ENCODE measurements around the gene MED27.
A peak's percentile ranks its signal among the peaks of the same experiment; 100 is the strongest.

Gene MED27

DNA sequence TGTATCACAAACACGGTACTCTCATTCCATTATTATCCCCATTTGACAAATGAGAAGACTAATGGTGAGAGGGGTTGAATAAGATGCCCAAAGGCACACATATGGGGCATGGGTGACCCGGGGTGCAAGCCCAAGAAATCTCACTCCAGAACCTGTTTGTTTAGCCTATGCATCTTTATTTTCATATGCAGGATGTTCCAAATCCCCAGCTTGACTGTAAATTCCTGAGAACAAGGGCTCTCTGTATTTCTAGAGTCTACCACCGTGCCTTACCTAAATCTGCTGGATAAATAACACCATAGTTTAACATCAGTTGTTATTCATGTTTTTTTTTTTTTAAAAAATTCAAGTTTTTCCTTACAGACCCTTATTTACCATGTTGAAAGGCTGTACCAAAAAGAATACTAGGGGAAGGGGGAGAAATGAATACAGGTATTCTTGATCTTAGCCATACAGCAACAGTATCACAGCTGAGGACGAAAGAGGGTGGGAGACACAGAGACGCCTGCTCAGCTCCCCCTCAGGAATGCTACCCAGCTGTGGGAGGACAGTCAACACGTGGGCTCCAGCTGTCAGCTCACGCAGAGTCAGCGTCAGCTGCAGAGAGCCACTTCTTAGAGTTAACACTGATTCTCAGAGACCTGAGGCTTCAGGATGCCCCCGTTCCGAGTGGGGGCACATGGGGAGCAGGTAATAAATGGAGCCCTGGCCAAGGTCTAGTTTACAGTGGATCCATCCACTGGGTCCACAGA is 86.6 kb downstream of the MED27 start:
- peaks cover 4% of the 10 kb centered on the region for H3K4me1 Mint-ChIP-seq (ENCODE audit: low read depth)
- H3K36me3 Mint-ChIP-seq (ENCODE audit: low read depth) = peaks cover 27% of the 10 kb centered on the region
- H3K4me3 Mint-ChIP-seq = no peak overlapping the region
- H3K27me3 Mint-ChIP-seq = no peaks in the 10 kb centered on the region
- no peaks in the 10 kb centered on the region for H3K9me3 Mint-ChIP-seq
- no peak overlapping the region for H3K27ac Mint-ChIP-seq

GRCh38 chr9:131987232-131987631 is 92.4 kb downstream of the MED27 start:
- H3K9me3 Mint-ChIP-seq = no peaks in the 10 kb centered on the region

DNA sequence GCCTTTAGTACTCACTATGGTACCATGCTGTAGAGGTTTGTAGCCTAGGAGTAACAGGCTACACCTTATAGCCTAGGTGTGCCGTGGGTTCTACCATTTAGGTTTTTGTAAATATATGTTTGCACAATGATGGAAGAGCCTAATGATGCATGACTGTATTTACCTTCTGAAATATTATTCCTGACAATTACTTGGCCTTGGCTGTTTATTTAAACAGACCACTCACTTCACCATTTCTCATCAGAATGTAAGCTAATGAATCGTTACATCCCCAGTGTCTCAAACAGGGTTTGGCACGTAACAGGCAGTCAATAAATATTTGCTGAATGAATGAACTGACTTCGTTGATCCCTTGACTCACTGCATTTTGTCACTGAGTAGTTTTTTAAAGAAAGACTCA is 93.1 kb downstream of the MED27 start:
- Mint-ChIP-seq H3K4me1 (ENCODE audit: low read depth) (peaks cover 21% of the 10 kb centered on the region), H3K27me3 (no peaks in the 10 kb centered on the region), H3K27ac (no peak overlapping the region), H3K4me3 (no peak overlapping the region), H3K36me3 (ENCODE audit: low read depth) (peaks cover 9% of the 10 kb centered on the region), H3K9me3 (no peaks in the 10 kb centered on the region)

More at GRCh38 chr9:131987232-131987631, 92.4 kb downstream of the MED27 start:
- peaks cover 5% of the 10 kb centered on the region for H3K36me3 Mint-ChIP-seq (ENCODE audit: low read depth)
- no peaks in the 10 kb centered on the region for H3K27me3 Mint-ChIP-seq
- H3K27ac Mint-ChIP-seq = no peak overlapping the region
- H3K4me1 Mint-ChIP-seq (ENCODE audit: low read depth) = peaks cover 21% of the 10 kb centered on the region
- H3K4me3 Mint-ChIP-seq = no peak overlapping the region

- H3K4me1 Mint-ChIP-seq (ENCODE audit: low read depth) = peaks cover 21% of the 10 kb centered on the region
- H3K36me3 Mint-ChIP-seq (ENCODE audit: low read depth) = peaks cover 9% of the 10 kb centered on the region
Observed at GRCh38 chr9:131986089-131986488, 93.6 kb downstream of the MED27 start.

DNA sequence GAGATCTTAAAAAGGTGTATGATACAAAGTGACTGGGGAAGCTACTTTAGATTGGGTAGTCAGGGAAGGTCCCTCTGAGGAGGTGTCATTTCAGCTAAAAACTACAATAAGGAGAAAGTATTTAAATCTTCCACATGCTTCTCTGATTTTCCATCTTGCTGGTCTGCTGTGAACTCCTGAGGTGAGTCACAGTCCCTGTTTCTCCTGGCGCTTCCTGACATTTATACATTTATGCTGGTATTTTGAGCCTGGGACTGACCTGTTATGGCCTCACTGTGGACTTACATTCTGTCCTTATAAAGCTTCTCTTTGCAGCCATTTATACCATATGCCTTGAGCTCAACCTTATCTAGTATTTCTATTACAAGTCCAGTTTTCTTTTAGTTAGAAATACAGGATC is 95.1 kb downstream of the MED27 start:
- peaks cover 9% of the 10 kb centered on the region for H3K36me3 Mint-ChIP-seq (ENCODE audit: low read depth)
- peak overlapping the region; percentile 5 for H3K27ac Mint-ChIP-seq
- no peaks in the 10 kb centered on the region for H3K9me3 Mint-ChIP-seq
- peaks cover 21% of the 10 kb centered on the region for H3K4me1 Mint-ChIP-seq (ENCODE audit: low read depth)
- H3K27me3 Mint-ChIP-seq = no peaks in the 10 kb centered on the region
- H3K4me3 Mint-ChIP-seq = no peak overlapping the region

More at GRCh38 chr9:131986089-131986488, 93.6 kb downstream of the MED27 start:
- no peak overlapping the region for H3K27ac Mint-ChIP-seq
- H3K9me3 Mint-ChIP-seq = no peaks in the 10 kb centered on the region
- no peak overlapping the region for H3K4me3 Mint-ChIP-seq
- H3K27me3 Mint-ChIP-seq = no peaks in the 10 kb centered on the region

GRCh38 chr9:131982671-131983239 is 96.9 kb downstream of the MED27 start:
- no peaks in the 10 kb centered on the region for H3K9me3 Mint-ChIP-seq
- H3K4me3 Mint-ChIP-seq = no peak overlapping the region
- H3K36me3 Mint-ChIP-seq (ENCODE audit: low read depth) = peaks cover 9% of the 10 kb centered on the region
- peaks cover 24% of the 10 kb centered on the region for H3K4me1 Mint-ChIP-seq (ENCODE audit: low read depth)
- no peaks in the 10 kb centered on the region for H3K27me3 Mint-ChIP-seq
- no peak overlapping the region for H3K27ac Mint-ChIP-seq

DNA sequence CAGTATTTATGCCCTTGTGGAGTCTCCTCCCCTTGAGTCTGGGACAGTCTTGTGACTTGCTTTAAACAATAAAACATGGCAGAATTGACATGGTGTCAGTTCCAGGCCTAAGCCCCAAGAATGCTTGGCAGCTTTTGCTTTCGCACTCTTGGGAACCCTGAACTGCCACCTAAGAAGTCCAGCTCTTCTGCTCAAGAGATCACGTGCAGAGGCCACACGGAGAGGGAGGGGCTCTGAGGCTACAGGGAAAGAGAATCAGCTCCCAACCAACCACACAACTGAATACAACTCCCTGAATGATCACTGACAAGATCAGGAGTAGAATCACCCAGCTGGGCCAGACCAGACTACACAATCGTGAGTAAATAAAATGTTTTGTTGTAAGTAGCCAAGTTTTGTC is 97.6 kb downstream of the MED27 start:
- no peaks in the 10 kb centered on the region for H3K9me3 Mint-ChIP-seq
- no peaks in the 10 kb centered on the region for H3K27me3 Mint-ChIP-seq
- H3K27ac Mint-ChIP-seq = no peak overlapping the region
- H3K36me3 Mint-ChIP-seq (ENCODE audit: low read depth) = peaks cover 7% of the 10 kb centered on the region
- peaks cover 25% of the 10 kb centered on the region for H3K4me1 Mint-ChIP-seq (ENCODE audit: low read depth)
- H3K4me3 Mint-ChIP-seq = no peak overlapping the region

DNA sequence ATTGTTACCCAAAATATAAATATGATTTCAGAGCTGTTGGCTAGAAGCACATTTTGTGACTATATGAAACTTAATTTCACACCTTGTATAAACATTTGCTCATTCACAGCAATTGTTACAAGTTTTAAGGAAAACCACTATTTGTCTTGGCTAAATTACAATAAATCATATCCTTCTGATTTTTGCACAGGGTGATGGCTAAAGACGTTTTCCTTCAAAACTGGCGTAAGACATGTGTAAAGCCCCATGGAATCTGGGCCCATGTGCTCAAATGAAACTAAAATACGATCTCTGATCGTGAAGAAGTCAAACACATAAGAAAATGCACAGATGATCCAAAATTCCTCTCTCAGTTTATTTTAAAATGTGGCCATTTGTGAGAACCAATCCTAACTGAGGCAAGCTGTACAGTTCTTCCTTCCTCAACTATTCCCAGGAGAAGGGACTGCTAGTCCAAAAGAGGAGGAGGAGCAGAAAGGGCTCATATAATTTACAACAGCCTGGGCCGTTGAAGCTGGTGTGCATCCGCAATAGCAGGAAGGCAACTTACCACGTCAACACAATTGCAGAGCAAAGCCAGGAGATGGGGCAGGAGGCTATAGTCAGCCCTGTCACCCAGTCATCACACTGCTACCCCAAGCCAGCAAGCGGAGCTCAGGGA is 98.4 kb downstream of the MED27 start:
- Mint-ChIP-seq H3K27ac (no peak overlapping the region), H3K36me3 (ENCODE audit: low read depth) (peaks cover 4% of the 10 kb centered on the region), H3K4me3 (no peak overlapping the region), H3K4me1 (ENCODE audit: low read depth) (peaks cover 25% of the 10 kb centered on the region), H3K9me3 (no peaks in the 10 kb centered on the region), H3K27me3 (no peaks in the 10 kb centered on the region)

- H3K27me3 Mint-ChIP-seq = no peaks in the 10 kb centered on the region
- H3K36me3 Mint-ChIP-seq (ENCODE audit: low read depth) = peaks cover 4% of the 10 kb centered on the region
- no peak overlapping the region for H3K27ac Mint-ChIP-seq
- no peak overlapping the region for H3K4me3 Mint-ChIP-seq
- no peaks in the 10 kb centered on the region for H3K9me3 Mint-ChIP-seq
- H3K4me1 Mint-ChIP-seq (ENCODE audit: low read depth) = peaks cover 25% of the 10 kb centered on the region
Observed at GRCh38 chr9:131980267-131981016, 99.2 kb downstream of the MED27 start.

DNA sequence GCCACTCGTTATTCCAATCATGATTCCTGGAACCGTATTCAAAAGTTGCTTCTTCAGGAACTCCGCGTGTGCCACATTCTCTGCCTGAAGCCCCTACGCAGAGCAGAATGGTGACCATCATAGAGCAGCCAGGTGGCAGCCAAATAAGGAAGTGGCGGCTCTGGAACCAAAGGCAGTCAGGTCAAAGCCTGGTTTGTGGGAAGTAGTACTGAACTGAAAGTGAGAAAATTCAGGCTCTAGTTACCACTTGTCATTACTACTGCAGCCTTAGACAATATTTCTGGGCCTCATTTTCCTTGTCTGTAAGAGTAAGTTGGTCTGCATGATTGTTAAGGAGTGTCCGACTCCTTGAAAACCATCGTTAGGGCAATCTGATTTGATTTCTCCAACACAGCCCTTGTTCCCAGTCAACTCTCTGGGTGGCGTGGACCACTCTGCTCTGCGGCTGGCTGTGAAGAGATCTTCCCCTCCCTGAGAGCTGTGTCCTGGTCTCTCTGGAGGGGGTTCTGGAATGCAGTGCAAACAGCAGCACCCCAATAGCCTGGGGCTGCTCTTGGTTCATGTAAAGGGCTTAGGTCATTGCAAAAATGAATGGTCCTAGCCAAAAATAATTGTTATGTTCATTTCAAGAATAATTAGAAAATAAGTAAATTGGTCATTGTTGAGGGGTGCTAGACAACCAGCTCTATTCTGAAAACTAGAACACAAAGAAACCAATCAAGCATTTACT is 102.4 kb downstream of the MED27 start:
- Mint-ChIP-seq H3K27ac (no peak overlapping the region), H3K36me3 (ENCODE audit: low read depth) (peaks cover 21% of the 10 kb centered on the region), H3K4me1 (ENCODE audit: low read depth) (peaks cover 5% of the 10 kb centered on the region), H3K4me3 (no peak overlapping the region), H3K27me3 (no peaks in the 10 kb centered on the region), H3K9me3 (no peaks in the 10 kb centered on the region)

DNA sequence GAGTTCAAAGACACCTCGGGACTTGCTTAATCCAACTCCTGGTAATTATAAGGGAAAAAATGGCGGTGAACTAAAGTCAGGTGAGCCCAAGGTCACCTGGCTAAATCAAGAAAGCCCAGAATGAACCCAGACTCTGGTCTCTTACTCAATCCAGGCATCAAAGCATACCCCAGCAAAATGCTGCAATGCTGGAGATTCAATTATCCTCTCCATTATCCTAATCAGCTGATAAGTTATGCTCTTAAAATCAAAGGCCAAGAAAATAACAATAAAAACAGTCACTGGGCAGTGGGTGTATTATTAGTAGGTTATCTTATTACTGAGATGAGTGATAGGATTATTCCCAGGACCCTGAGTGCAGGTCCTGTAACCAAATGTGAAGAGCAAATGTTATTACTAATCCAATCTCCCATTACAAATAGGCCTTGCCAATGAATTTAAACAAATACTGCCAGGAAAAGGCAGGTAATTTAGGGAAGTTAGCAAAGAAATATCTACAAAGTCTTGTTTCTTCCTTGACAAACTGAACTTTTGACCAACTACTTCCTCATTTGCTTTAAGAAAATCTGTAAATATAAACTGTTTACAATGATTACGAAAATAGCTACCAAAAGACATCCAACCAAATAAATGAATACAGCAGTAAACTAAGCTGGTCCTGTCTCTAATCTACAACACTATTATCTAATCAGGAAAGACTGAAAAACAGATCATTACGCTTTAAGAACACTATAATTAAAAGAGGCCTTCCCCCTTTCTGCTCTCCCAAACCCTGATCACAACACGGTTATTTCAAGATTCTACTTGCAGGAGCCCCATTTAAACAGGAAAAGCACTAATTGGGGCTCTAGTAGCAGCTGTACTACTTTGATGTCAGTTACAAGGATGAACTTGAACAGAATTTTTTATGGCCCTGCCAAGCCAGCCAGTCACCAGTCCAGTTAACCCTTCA is 103.2 kb downstream of the MED27 start:
- H3K27me3 Mint-ChIP-seq = no peaks in the 10 kb centered on the region
- peaks cover 5% of the 10 kb centered on the region for H3K4me1 Mint-ChIP-seq (ENCODE audit: low read depth)
- H3K9me3 Mint-ChIP-seq = no peaks in the 10 kb centered on the region
- no peak overlapping the region for H3K4me3 Mint-ChIP-seq
- peaks cover 20% of the 10 kb centered on the region for H3K36me3 Mint-ChIP-seq (ENCODE audit: low read depth)
- H3K27ac Mint-ChIP-seq = no peak overlapping the region

GRCh38 chr9:131972889-131973288 is 106.8 kb downstream of the MED27 start:
- Mint-ChIP-seq H3K4me1 (ENCODE audit: low read depth) (peaks cover 3% of the 10 kb centered on the region), H3K4me3 (no peak overlapping the region), H3K27ac (no peak overlapping the region), H3K36me3 (ENCODE audit: low read depth) (peaks cover 20% of the 10 kb centered on the region), H3K9me3 (no peaks in the 10 kb centered on the region), H3K27me3 (no peaks in the 10 kb centered on the region)

GRCh38 chr9:131971482-131972074 is 108.1 kb downstream of the MED27 start:
- no peak overlapping the region for H3K4me3 Mint-ChIP-seq
- peaks cover 20% of the 10 kb centered on the region for H3K36me3 Mint-ChIP-seq (ENCODE audit: low read depth)
- H3K27me3 Mint-ChIP-seq = no peaks in the 10 kb centered on the region
- H3K27ac Mint-ChIP-seq = no peak overlapping the region
- no peaks in the 10 kb centered on the region for H3K9me3 Mint-ChIP-seq
- H3K4me1 Mint-ChIP-seq (ENCODE audit: low read depth) = no peaks in the 10 kb centered on the region
